ENCODE results near the gene ASS1.

ASS1 gene

GRCh38 chr9:130425741-130426466 is 18.9 kb upstream of the ASS1 start:
- POLR2A ChIA-PET: interaction anchor here (0.7 kb wide), 1 partner anchor 11 kb away, joined by 4 read pairs; no protein-coding TSS in a partner anchor
- H3K27ac ChIP-seq (ENCODE audit: extremely low read depth, low read depth, low read length): no peak overlapping the region
- no peaks in the 10 kb centered on the region for H3K4me1 ChIP-seq (ENCODE audit: control insufficient read depth, insufficient read depth, low read length)
- H3K4me3 ChIP-seq (ENCODE audit: low read depth, low read length): no peak overlapping the region
- H3K36me3 ChIP-seq (ENCODE audit: control insufficient read depth in 2 of 2, insufficient read depth in 1 of 2, low read length in 2 of 2): no peaks in the 10 kb centered on the region
- TF ChIP-seq RBAK (tag by site-specific recombination; IDR thresholded peaks at IDR 0.05) (no peak), TSHZ1 (tag by site-specific recombination; IDR thresholded peaks at IDR 0.05; ENCODE audit: borderline replicate concordance) (no peak), ZNF24 (tag by site-specific recombination; IDR thresholded peaks at IDR 0.05) (no peak), ZNF639 (tag by site-specific recombination; IDR thresholded peaks at IDR 0.05) (no peak), ZNF280C (tag by site-specific recombination; IDR thresholded peaks at IDR 0.05) (no peak), BCL11B (tag by site-specific recombination; IDR thresholded peaks at IDR 0.05; ENCODE audit: low read depth) (no peak), ZNF510 (tag by site-specific recombination; IDR thresholded peaks at IDR 0.05; ENCODE audit: insufficient replicate concordance) (no peak), HOXC10 (CRISPR knock-in tag; IDR thresholded peaks at IDR 0.05) (no peak), ZNF513 (tag by site-specific recombination; IDR thresholded peaks at IDR 0.05) (no peak), ZNF423 (tag by site-specific recombination; IDR thresholded peaks at IDR 0.05) (no peak), FEZF1 (tag by site-specific recombination; IDR thresholded peaks at IDR 0.05) (no peak), ZNF521 (tag by site-specific recombination; IDR thresholded peaks at IDR 0.05) (no peak), ZNF529 (tag by site-specific recombination; IDR thresholded peaks at IDR 0.05; ENCODE audit: insufficient replicate concordance) (no peak), ZSCAN16 (tag by site-specific recombination; IDR thresholded peaks at IDR 0.05) (no peak), ZFP37 (tag by site-specific recombination; IDR thresholded peaks at IDR 0.05) (no peak)
- H3K9me3 ChIP-seq (ENCODE audit: control insufficient read depth, insufficient read depth, low read depth, low read length): no peaks in the 10 kb centered on the region
- CTCF ChIA-PET: interaction anchor here (0.6 to 0.9 kb wide), 2 partner anchors 84 to 189 kb away, joined by 3 read pairs; no protein-coding TSS in a partner anchor

GRCh38 chr9:130426467-130426773 is 18.3 kb upstream of the ASS1 start:
- Histone ChIP-seq H3K9me3 (ENCODE audit: control insufficient read depth, insufficient read depth, low read depth, low read length) (no peaks in the 10 kb centered on the region), H3K36me3 (ENCODE audit: control insufficient read depth in 2 of 2, insufficient read depth in 1 of 2, low read length in 2 of 2) (no peaks in the 10 kb centered on the region), H3K27ac (ENCODE audit: extremely low read depth, low read depth, low read length) (no peak overlapping the region), H3K4me3 (ENCODE audit: low read depth, low read length) (no peak overlapping the region), H3K4me1 (ENCODE audit: control insufficient read depth, insufficient read depth, low read length) (no peaks in the 10 kb centered on the region)
- ChIA-PET POLR2A (interaction anchor here (0.7 kb wide), 1 partner anchor 10 kb away, joined by 4 read pairs; no protein-coding TSS in a partner anchor), CTCF (interaction anchor here (0.6 to 0.9 kb wide), 2 partner anchors 84 to 189 kb away, joined by 3 read pairs; no protein-coding TSS in a partner anchor)
- no peak for TF ChIP-seq ZNF324 (tag by site-specific recombination; IDR thresholded peaks at IDR 0.05)
- peak; percentile 40; the same call in 1 of the 2 replicates for TF ChIP-seq CTCF (tag by site-specific recombination; IDR thresholded peaks at IDR 0.05)
